Endothelial cell (in vitro differentiated cells): ENCODE measurements around the gene DENND2A. TPM values are rescaled to one million over a fixed set of nuclear protein-coding genes. Genes with fewer than 3 reads are reported as not detected.

Experiments
- DNase-seq: peaks from one replicate; pipeline ENCODE4 v3.0.0; 2021; ENCODE audit warnings: low spot score
- H3K27ac Mint-ChIP-seq: one replicate; pipeline ENCODE4 v1.8.0; 2021; ENCODE audit warnings: mixed read lengths, inconsistent platforms; ENCODE audit not compliant: unreplicated experiment
- H3K27me3 Mint-ChIP-seq: one replicate; pipeline ENCODE4 v1.8.0; 2021; ENCODE audit warnings: mild to moderate bottlenecking, moderate library complexity, mixed read lengths, inconsistent platforms; ENCODE audit not compliant: unreplicated experiment
- H3K36me3 Mint-ChIP-seq: one replicate; pipeline ENCODE4 v1.8.0; 2021; ENCODE audit warnings: mild to moderate bottlenecking, low read depth, mixed read lengths, inconsistent platforms; ENCODE audit not compliant: unreplicated experiment
- H3K4me1 Mint-ChIP-seq: one replicate; pipeline ENCODE4 v1.8.0; 2021; ENCODE audit warnings: mild to moderate bottlenecking, mixed read lengths, inconsistent platforms; ENCODE audit not compliant: unreplicated experiment
- H3K4me3 Mint-ChIP-seq: one replicate; pipeline ENCODE4 v1.8.0; 2021; ENCODE audit warnings: mild to moderate bottlenecking, mixed read lengths, inconsistent platforms; ENCODE audit not compliant: unreplicated experiment
- H3K9me3 Mint-ChIP-seq: one replicate; pipeline ENCODE4 v1.8.0; 2021; ENCODE audit warnings: mixed read lengths, inconsistent platforms; ENCODE audit not compliant: unreplicated experiment
- CTCF ChIP-seq: fragments of 200-600 bp; sonication (generic); IDR thresholded peaks from one replicate; pipeline ENCODE4 v1.5.0; 2021; ENCODE audit warnings: antibody characterized with exemption; ENCODE audit not compliant: unreplicated experiment
- total RNA-seq: library from RNA; stranded (reverse); fragmentation: NEBNext Ultra II Directional; extraction: Animal tissue kit (Norgen Biotek cat#: 25700); gene quantifications from one replicate; pipeline ENCODE4 v1.2.1, GENCODE V29; 2021; ENCODE audit not compliant: unreplicated experiment

The DENND2A gene
- total RNA-seq, 1 donor from 2014 or later = 41.0 TPM

- Mint-ChIP-seq H3K27ac (no peak overlapping the region), H3K36me3 (peaks cover 4% of the 10 kb centered on the region), H3K27me3 (peaks cover 7% of the 10 kb centered on the region), H3K4me3 (no peak overlapping the region), H3K4me1 (peaks cover 25% of the 10 kb centered on the region), H3K9me3 (no peaks in the 10 kb centered on the region)
- peak; percentile 54 for TF ChIP-seq CTCF
- DNase-seq = peak; percentile 30
These were observed 164.8 kb downstream of the DENND2A start for GRCh38 chr7:140475747-140476333.

Other genes with a start within 250 kb of the DENND2A start
- gene SLC37A3, start 242.3 kb downstream of the DENND2A start, total RNA-seq = 76.7 TPM
- gene RAB19, start 236.8 kb downstream of the DENND2A start, total RNA-seq = 5.1 TPM
- gene MKRN1, start 161.3 kb downstream of the DENND2A start, total RNA-seq = 79.9 TPM
- 37.6 TPM for gene ADCK2, start 32.1 kb upstream of the DENND2A start, total RNA-seq
- gene NDUFB2, start 55.9 kb upstream of the DENND2A start, total RNA-seq = 326 TPM